Panc1 (cell line): Measurements from ENCODE around the gene FZD2.

ENCODE experiments used
- CTCF ChIP-seq: fragments of 450-650 bp; IDR thresholded peaks from 2 replicates; pipeline ENCODE4 v1.5.1; 2017; ENCODE audit warnings: mild to moderate bottlenecking
- POLR2AphosphoS5 ChIP-seq: IDR thresholded peaks from 2 replicates; pipeline ENCODE4 v1.6.1; 2012; ENCODE audit warnings: mild to moderate bottlenecking, low read depth, low read length, moderate library complexity
- REST ChIP-seq, 2 experiments: IDR thresholded peaks; 2 replicates each; pipeline ENCODE4 v1.6.1; 2011 to 2012; ENCODE audit warnings: low read depth in 2 of 2, control low read depth in 1 of 2, low read length in 1 of 2, mild to moderate bottlenecking in 1 of 2, moderate library complexity in 1 of 2; ENCODE audit not compliant: insufficient read depth in 1 of 2
- SIN3A ChIP-seq: IDR thresholded peaks from 2 replicates; pipeline ENCODE4 v1.6.1; 2012; ENCODE audit warnings: low read depth, mild to moderate bottlenecking, low read length, moderate library complexity, borderline replicate concordance; ENCODE audit not compliant: insufficient read depth
- TCF7L2 ChIP-seq: IDR thresholded peaks from 2 replicates; pipeline ENCODE4 v1.6.1; 2011; ENCODE audit warnings: mild to moderate bottlenecking, low read depth, low read length, inconsistent platforms

- TF ChIP-seq CTCF: no peak
- TF ChIP-seq REST (IDR thresholded peaks at IDR 0.05; ENCODE audit: insufficient read depth in 1 of 2, low read depth in 2 of 2, low read length in 1 of 2): no peak
- no peak for TF ChIP-seq POLR2AphosphoS5
- TF ChIP-seq SIN3A: no peak
- no peak for TF ChIP-seq TCF7L2
Observed at GRCh38 chr17:44556166-44556831, 985 bp upstream of the FZD2 start.
